Cardiac muscle cell (in vitro differentiated cells and primary cell): ENCODE data around the gene NBAS. TPM values are rescaled to one million over a fixed set of nuclear protein-coding genes. Genes with fewer than 3 reads are reported as not detected.

ENCODE experiments used
- DNase-seq, 2 donors: peaks; one replicate each; pipeline versions ENCODE4 v3.0.0 to v3.0.0-alpha.2; 2010 to 2017; ENCODE audit warnings: low read depth in 1 of 2, low spot score in 1 of 2
- H3K27ac ChIP-seq: fragments of 200-600 bp; sonication (generic); 2 replicates; pipeline ENCODE4 v1.5.1; 2016
- H3K27me3 ChIP-seq: fragments of 200-600 bp; sonication (generic); 2 replicates; pipeline ENCODE4 v1.6.0; 2016; ENCODE audit warnings: control low read depth
- H3K36me3 ChIP-seq: fragments of 200-600 bp; sonication (generic); 2 replicates; pipeline ENCODE4 v1.5.1; 2016; ENCODE audit warnings: control low read depth
- H3K4me1 ChIP-seq: fragments of 200-600 bp; sonication (generic); 2 replicates; pipeline ENCODE4 v1.8.1; 2017; ENCODE audit warnings: low read depth, mild to moderate bottlenecking, mixed run types
- H3K4me3 ChIP-seq: fragments of 200-600 bp; sonication (generic); 2 replicates; pipeline ENCODE4 v1.5.1; 2016; ENCODE audit warnings: mild to moderate bottlenecking
- H3K9me3 ChIP-seq: fragments of 200-600 bp; sonication (generic); 2 replicates; pipeline ENCODE4 v1.5.1; 2017; ENCODE audit warnings: low read depth, mild to moderate bottlenecking, control low read depth
- polyA plus RNA-seq: library from polyadenylated mRNA; unstranded; fragments of >200 nt; fragmentation: Nextera tagmentation; extraction: Ambion mirVana; gene quantifications from 2 replicates; pipeline ENCODE4 v1.2.1, GENCODE V29; 2016
- total RNA-seq: library from RNA; depleted of rRNA; stranded (reverse); fragments of >200 nt; gene quantifications from 2 replicates; pipeline ENCODE4 v1.2.3, GENCODE V29; 2016
- TF ChIP-seq, protein P1 (sequence below): IDR thresholded peaks from 2 replicates; pipeline ENCODE4 v1.5.1; 2012; ENCODE audit warnings: low read depth, mild to moderate bottlenecking, low read length

Gene NBAS
- total and polyA plus RNA-seq, 2 experiments from 2014 or later = 32.4 to 74.8 TPM

DNA sequence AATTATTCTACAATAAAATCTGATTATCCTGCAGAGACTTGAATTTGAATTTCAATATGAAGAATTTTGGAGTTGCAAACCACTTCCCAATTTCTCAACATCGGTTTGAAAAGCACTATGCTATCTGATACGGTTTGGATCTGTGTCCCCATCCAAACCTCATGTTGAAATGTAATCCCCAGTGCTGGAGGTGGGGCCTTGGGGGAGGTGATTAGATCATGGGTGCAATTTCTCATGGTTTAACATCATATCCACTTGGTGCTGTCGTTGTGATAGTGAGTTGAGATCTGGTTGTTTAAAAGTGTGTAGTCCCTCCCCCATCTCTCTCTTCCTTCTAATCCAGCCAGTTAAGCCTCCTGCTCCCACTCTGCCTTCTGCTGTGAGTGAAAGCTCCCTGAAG, 205.7 kb downstream of the NBAS start:
- H3K4me1 ChIP-seq = no peaks in the 10 kb centered on the region
- no peak for DNase-seq
- H3K36me3 ChIP-seq = peaks cover 2% of the 10 kb centered on the region
- no peak overlapping the region for H3K27ac ChIP-seq
- no peak overlapping the region for H3K4me3 ChIP-seq
- TF ChIP-seq, protein P1, sequence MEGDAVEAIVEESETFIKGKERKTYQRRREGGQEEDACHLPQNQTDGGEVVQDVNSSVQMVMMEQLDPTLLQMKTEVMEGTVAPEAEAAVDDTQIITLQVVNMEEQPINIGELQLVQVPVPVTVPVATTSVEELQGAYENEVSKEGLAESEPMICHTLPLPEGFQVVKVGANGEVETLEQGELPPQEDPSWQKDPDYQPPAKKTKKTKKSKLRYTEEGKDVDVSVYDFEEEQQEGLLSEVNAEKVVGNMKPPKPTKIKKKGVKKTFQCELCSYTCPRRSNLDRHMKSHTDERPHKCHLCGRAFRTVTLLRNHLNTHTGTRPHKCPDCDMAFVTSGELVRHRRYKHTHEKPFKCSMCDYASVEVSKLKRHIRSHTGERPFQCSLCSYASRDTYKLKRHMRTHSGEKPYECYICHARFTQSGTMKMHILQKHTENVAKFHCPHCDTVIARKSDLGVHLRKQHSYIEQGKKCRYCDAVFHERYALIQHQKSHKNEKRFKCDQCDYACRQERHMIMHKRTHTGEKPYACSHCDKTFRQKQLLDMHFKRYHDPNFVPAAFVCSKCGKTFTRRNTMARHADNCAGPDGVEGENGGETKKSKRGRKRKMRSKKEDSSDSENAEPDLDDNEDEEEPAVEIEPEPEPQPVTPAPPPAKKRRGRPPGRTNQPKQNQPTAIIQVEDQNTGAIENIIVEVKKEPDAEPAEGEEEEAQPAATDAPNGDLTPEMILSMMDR = no peak
- no peaks in the 10 kb centered on the region for H3K27me3 ChIP-seq
- no peaks in the 10 kb centered on the region for H3K9me3 ChIP-seq

DNA sequence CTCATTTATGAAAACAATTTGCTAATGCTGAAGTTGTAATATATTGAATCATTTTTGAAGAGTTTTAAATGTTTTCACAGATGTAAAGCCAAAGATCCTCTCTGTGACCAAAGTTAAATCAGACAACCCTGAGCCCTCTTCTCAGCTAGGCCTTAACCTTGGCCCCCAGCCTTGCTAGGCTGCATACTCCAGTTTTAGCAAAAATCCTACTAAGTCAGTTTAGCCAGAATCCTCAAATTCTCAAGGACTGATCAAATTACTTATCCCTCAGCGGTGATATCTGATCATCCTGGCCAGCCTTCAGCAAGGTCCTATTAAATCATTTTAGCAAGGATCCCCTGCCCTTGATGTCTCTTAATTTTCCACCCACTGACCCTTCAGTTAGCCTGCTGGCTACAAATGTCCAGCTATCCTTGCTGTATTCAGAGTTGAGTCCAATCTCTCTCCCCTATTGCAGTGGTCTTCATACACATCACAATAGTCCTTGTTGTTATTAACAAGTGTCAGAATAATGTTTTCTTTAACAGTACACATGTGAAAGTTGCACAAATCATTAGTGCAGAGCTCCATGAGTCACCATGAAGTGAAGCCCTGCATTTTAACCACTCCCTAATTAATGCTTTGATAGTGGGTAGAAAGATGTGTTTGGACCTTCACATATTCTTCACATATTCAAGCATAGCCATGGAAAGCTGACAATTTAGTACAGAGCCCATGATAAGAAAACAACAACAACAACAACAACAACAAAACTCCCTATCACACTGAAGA, 206.4 kb downstream of the NBAS start:
- Histone ChIP-seq H3K9me3 (no peaks in the 10 kb centered on the region), H3K36me3 (peaks cover 2% of the 10 kb centered on the region), H3K27ac (no peak overlapping the region), H3K27me3 (no peaks in the 10 kb centered on the region), H3K4me1 (no peaks in the 10 kb centered on the region), H3K4me3 (no peak overlapping the region)
- TF ChIP-seq, protein P1 = no peak
- DNase-seq = no peak

DNA sequence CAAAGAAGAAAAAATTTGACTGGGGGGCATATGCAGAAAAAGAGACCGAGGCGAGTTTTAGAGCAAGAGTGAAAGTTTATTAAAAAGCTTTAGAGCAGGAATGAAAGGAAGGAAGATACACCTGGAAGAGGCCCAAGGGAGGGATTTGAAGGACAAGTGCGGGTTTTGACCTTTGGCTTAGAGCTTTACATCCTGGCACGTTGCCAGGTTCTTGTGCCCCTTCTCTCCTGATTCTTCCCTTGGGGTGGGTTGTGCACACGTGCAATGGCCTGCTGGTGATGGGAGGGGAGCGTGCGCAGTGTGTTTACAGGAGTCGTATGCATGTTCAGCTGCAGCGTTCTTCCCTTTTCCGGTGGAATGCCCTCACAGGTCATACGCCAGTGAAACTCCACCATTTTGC, 208.8 kb downstream of the NBAS start:
- no peaks in the 10 kb centered on the region for H3K9me3 ChIP-seq
- no peak overlapping the region for H3K4me3 ChIP-seq
- H3K36me3 ChIP-seq = peaks cover 2% of the 10 kb centered on the region
- no peak overlapping the region for H3K27ac ChIP-seq
- no peaks in the 10 kb centered on the region for H3K27me3 ChIP-seq
- H3K4me1 ChIP-seq = no peaks in the 10 kb centered on the region
- no peak for DNase-seq
- TF ChIP-seq, protein P1 = no peak

DNA sequence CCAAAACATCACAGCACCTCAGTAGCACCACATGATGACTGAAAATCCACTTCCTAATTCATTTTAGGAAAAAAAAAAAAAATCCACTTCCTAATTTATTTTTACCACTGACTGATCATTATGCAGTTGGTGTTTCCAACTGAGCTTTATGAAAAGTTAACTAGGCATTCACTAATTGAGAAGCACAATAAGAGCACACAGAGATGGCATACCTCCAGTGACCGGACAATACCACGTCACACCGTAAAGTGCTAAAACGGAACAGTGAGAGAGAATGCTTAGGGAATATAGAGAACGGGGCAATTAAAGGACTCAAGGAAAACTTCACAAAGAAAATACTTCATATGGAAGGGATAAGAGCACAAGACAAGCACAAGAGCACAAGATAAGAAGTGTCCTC, 212.5 kb downstream of the NBAS start:
- no peaks in the 10 kb centered on the region for H3K9me3 ChIP-seq
- H3K36me3 ChIP-seq = no peaks in the 10 kb centered on the region
- no peaks in the 10 kb centered on the region for H3K27me3 ChIP-seq
- H3K4me3 ChIP-seq = no peak overlapping the region
- no peak overlapping the region for H3K27ac ChIP-seq
- TF ChIP-seq, protein P1 = no peak
- DNase-seq = no peak
- no peaks in the 10 kb centered on the region for H3K4me1 ChIP-seq

DNA sequence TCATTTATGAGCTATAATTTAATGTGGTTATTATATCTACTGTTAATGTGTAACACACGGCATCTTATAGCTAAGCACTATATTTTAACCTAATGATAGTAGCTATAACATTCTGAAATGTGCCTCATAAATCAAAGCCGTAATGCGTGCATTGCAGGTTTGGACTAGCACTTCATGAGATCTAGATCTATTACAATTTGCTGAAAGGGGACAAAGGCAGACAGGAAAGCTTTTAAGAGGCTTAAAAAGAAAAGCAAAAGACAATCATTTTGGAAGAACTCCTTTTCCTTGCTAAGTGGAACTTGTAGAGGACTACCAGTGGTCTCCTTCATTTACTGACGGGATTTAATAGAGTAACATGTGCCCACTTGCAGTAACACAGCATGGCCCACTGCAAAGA, 213.1 kb downstream of the NBAS start:
- H3K9me3 ChIP-seq = no peaks in the 10 kb centered on the region
- no peak for DNase-seq
- H3K4me1 ChIP-seq = no peaks in the 10 kb centered on the region
- H3K27me3 ChIP-seq = no peaks in the 10 kb centered on the region
- H3K4me3 ChIP-seq = no peak overlapping the region
- TF ChIP-seq, protein P1 = no peak
- H3K36me3 ChIP-seq = no peaks in the 10 kb centered on the region
- H3K27ac ChIP-seq = no peak overlapping the region
